Measurements from ENCODE around the gene TUT1.

DNA sequence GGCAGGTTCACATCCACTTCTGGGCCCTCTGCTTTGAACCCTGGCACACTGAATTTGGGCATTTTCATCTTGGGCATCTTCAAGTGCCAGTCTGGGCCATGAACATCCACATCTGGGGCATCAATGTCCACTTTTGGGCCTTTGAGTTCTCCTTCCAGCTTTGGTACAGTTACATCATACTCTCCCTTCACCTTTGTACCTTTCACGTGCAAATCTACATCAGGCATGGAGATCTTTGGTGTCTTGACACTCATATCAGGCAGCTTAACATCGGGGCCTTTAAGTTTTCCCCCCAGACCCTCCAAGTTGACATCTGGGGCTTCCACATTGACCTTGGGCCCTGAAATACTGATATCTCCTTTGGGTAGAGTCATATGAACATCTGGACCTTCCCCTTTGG is 59.2 kb downstream of the TUT1 start:
- TF ChIP-seq, protein P1, sequence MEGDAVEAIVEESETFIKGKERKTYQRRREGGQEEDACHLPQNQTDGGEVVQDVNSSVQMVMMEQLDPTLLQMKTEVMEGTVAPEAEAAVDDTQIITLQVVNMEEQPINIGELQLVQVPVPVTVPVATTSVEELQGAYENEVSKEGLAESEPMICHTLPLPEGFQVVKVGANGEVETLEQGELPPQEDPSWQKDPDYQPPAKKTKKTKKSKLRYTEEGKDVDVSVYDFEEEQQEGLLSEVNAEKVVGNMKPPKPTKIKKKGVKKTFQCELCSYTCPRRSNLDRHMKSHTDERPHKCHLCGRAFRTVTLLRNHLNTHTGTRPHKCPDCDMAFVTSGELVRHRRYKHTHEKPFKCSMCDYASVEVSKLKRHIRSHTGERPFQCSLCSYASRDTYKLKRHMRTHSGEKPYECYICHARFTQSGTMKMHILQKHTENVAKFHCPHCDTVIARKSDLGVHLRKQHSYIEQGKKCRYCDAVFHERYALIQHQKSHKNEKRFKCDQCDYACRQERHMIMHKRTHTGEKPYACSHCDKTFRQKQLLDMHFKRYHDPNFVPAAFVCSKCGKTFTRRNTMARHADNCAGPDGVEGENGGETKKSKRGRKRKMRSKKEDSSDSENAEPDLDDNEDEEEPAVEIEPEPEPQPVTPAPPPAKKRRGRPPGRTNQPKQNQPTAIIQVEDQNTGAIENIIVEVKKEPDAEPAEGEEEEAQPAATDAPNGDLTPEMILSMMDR (IDR thresholded peaks at IDR 0.05): no peak
- TF ChIP-seq EP300 (IDR thresholded peaks at IDR 0.05): no peak
